Osteocyte (in vitro differentiated cells): Measurements from ENCODE around the gene MYL7. TPM values are rescaled to one million over a fixed set of nuclear protein-coding genes. Genes with fewer than 3 reads are reported as not detected.

Source experiments
- DNase-seq: peaks from one replicate; pipeline ENCODE4 v3.0.0; 2021; ENCODE audit warnings: mixed read lengths; ENCODE audit not compliant: unreplicated experiment; ENCODE audit errors: extremely low spot score
- H3K27ac Mint-ChIP-seq: one replicate; pipeline ENCODE4 v1.8.0; 2021; ENCODE audit warnings: mild to moderate bottlenecking, mixed read lengths; ENCODE audit not compliant: unreplicated experiment
- H3K27me3 Mint-ChIP-seq: one replicate; pipeline ENCODE4 v1.8.0; 2021; ENCODE audit warnings: mixed read lengths; ENCODE audit not compliant: unreplicated experiment
- H3K36me3 Mint-ChIP-seq: one replicate; pipeline ENCODE4 v1.8.0; 2021; ENCODE audit warnings: mixed read lengths; ENCODE audit not compliant: unreplicated experiment
- H3K4me1 Mint-ChIP-seq: one replicate; pipeline ENCODE4 v1.8.0; 2021; ENCODE audit warnings: mixed read lengths; ENCODE audit not compliant: unreplicated experiment
- H3K4me3 Mint-ChIP-seq: one replicate; pipeline ENCODE4 v1.8.0; 2021; ENCODE audit warnings: mild to moderate bottlenecking, moderate library complexity, mixed read lengths; ENCODE audit not compliant: unreplicated experiment
- H3K9me3 Mint-ChIP-seq: one replicate; pipeline ENCODE4 v1.8.0; 2021; ENCODE audit warnings: mixed read lengths; ENCODE audit not compliant: unreplicated experiment
- total RNA-seq: library from RNA; stranded (reverse); gene quantifications from 2 replicates; pipeline ENCODE4 v1.2.1, GENCODE V29; 2021
- TF ChIP-seq, protein P1 (sequence below): fragments of 200-600 bp; sonication (generic); IDR thresholded peaks from 2 replicates; pipeline ENCODE4 v1.5.0; 2021; ENCODE audit warnings: antibody characterized with exemption, mild to moderate bottlenecking, moderate library complexity

MYL7 gene
- total RNA-seq, 1 donor from 2014 or later, result not detected

DNA sequence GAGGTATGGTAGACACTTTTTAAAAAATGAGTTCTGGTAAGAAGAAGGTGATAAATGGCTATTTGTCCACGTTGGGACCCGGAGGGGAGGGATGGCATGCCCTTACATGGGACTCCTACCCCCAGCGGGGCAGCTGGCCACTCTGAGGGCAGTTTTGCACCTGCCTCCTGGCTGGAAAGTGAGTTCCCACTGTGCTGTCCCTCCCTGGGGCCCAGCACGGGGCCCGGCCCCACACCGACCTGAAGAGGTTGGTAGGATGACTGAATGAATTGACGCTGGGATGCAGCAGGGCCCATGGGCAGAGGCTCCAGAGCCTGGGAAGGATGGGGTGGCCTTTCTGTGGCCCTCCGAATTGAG is 37.6 kb downstream of the MYL7 start:
- H3K9me3 Mint-ChIP-seq, result no peaks in the 10 kb centered on the region
- no peak for DNase-seq
- peak overlapping the region; percentile 96 for H3K27ac Mint-ChIP-seq
- H3K4me3 Mint-ChIP-seq, result peak overlapping the region; percentile 62
- H3K4me1 Mint-ChIP-seq, result peaks cover 72% of the 10 kb centered on the region
- TF ChIP-seq, protein P1, sequence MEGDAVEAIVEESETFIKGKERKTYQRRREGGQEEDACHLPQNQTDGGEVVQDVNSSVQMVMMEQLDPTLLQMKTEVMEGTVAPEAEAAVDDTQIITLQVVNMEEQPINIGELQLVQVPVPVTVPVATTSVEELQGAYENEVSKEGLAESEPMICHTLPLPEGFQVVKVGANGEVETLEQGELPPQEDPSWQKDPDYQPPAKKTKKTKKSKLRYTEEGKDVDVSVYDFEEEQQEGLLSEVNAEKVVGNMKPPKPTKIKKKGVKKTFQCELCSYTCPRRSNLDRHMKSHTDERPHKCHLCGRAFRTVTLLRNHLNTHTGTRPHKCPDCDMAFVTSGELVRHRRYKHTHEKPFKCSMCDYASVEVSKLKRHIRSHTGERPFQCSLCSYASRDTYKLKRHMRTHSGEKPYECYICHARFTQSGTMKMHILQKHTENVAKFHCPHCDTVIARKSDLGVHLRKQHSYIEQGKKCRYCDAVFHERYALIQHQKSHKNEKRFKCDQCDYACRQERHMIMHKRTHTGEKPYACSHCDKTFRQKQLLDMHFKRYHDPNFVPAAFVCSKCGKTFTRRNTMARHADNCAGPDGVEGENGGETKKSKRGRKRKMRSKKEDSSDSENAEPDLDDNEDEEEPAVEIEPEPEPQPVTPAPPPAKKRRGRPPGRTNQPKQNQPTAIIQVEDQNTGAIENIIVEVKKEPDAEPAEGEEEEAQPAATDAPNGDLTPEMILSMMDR, result no peak
- peaks cover 15% of the 10 kb centered on the region for H3K36me3 Mint-ChIP-seq
- no peaks in the 10 kb centered on the region for H3K27me3 Mint-ChIP-seq

DNA sequence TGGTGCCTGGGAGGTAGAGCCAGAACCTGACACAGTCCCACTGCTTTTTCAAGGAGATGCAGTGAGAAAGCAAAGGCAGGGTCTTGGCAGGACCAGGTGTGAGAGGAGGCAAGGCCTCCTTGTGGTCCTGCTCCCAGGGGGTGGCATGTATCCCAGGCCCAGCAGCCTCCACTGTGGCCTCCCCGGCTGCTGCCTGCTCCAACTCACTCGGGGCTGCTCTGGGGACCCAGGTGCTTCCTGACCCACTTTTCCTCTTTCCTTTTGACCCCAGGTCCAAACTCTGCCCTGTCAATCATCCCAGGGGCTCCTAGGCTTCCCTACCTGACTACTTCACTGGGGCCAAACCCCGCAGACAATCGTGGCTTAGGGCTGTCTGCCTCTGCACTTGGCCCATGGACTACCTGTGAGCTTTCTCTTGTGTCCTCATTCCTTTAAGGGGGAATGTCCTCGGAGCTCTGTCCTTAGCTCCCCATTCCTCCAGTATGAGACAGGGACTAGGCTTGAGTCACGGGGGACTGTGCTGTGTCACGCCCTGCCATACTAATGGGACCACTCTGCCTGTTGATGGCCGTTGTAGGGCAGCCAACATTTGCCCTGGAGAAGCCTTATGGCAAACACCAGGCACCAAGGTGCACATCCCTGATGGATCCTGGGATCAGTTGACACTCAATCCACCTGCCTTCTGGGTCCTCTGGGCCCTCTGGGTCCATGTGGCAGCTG is 38.1 kb downstream of the MYL7 start:
- TF ChIP-seq, protein P1, result no peak
- Mint-ChIP-seq H3K27me3 (no peaks in the 10 kb centered on the region), H3K9me3 (no peaks in the 10 kb centered on the region), H3K27ac (peak overlapping the region; percentile 96), H3K4me1 (peaks cover 71% of the 10 kb centered on the region), H3K36me3 (peaks cover 10% of the 10 kb centered on the region), H3K4me3 (peak overlapping the region; percentile 62)
- DNase-seq, result no peak

DNA sequence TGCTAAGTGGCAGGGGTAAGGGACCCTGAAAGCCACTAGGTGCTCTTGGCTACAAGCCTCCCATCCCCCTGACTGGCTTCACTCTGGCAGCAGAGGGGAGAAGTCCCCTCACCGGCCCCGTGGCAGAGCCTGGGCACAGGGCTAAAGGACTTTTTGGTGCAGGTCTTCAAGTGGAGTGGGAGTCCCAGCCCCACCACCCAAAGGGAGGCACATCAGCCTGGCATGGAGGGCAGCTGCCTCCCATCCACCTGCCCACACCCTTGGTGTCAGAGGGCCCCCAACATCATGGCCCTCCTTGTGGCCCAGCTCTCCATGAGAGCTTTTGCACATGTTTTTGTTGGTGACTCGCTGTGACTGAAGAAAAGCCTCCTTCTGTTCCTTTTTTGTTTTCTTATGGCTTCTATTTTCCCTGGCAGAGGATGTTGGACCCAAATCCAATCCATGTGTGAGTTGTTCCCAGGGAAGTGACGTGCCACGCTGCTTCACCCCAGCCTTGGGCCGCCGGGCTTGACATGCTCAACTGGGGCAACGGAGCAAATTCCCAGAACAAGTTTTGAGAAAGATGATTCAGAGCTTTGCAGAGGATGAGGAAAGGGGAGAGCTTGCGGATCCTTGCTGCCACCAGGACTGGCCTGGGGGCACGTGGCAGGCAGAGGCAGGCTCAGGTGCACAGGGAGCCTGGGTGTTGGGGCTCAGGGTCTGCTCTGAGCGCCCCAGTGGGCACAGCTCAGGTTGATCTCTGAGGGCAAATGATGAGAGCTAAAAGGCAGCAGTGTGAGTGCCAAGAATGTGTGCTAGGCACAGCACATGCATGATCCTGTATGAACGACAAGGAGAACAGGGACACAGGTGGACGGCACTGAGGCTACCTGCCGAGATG is 38.9 kb downstream of the MYL7 start:
- H3K9me3 Mint-ChIP-seq, result no peaks in the 10 kb centered on the region
- peak overlapping the region; percentile 96 for H3K27ac Mint-ChIP-seq
- no peaks in the 10 kb centered on the region for H3K27me3 Mint-ChIP-seq
- peaks cover 10% of the 10 kb centered on the region for H3K36me3 Mint-ChIP-seq
- TF ChIP-seq, protein P1, result no peak
- peak overlapping the region; percentile 36 for H3K4me3 Mint-ChIP-seq
- H3K4me1 Mint-ChIP-seq, result peaks cover 74% of the 10 kb centered on the region
- DNase-seq, result no peak

DNA sequence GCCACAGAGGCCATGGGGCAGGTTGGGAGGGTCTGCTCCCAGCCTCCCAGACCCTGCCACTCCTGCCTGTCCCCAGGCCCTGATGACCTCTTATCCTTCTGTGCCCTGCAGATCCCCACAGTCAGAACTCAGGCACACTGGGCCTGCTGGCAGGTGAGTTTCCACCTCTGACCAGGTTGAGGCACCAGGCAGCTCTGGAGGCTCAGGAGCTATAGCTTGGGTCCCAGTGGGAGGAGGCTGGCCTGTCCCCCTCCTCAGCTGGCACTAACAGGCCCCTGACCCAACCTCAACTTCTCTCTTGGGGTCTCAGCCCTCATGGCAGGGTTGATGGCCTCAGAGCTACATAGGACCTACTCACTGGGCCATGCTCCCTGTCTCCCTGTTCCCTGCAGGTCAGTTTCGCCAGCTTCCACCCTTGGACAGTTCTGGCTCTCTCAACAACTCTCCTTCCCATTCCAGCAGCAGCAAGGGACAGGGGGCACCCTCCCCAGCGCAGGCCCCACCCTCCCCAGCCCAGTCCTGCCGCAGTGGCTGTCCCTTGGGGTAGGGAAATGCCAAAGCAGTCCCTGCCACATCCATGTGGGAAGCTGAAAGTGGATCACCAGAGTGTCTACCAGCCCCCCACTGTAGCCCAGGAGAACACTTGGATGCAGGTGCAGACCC is 39.7 kb downstream of the MYL7 start:
- Mint-ChIP-seq H3K4me3 (no peak overlapping the region), H3K9me3 (no peaks in the 10 kb centered on the region)

More for the DNA sequence above, 39.7 kb downstream of the MYL7 start:
- Mint-ChIP-seq H3K4me1 (peaks cover 77% of the 10 kb centered on the region), H3K36me3 (peaks cover 9% of the 10 kb centered on the region), H3K27ac (peak overlapping the region; percentile 96), H3K27me3 (no peaks in the 10 kb centered on the region)
- DNase-seq, result no peak
- TF ChIP-seq, protein P1, result no peak
